ENCODE data around the gene EP400. TPM values are rescaled to one million over a fixed set of nuclear protein-coding genes. Genes with fewer than 3 reads are reported as not detected.

The EP400 gene
- total and polyA plus RNA-seq, 4 donors = 14.4 to 50.6 (median 30.8) TPM

DNA sequence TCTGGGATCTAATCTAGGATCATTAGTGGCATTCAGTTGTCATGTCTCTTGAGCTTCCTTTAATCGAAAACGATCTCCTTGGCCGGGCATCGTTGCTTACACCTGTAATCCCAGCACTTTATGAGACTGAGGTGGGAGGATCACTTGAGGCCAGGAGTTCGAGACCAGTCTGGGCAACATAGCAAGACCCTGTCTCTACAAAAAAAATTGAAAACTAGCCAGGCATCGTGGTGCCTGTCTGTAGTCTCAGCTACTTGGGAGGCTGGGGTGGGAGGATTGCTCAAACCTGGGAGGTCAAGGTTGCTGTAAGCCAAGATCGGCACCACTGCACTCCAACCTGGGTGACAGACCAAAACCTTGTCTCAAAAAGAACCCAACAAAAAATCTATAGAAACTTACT, 11.7 kb upstream of the EP400 start:
- H3K27ac ChIP-seq (ENCODE audit: low read depth, low read length) = no peak overlapping the region
- 83% methylated on average over 3 of the region's 7 CpGs for WGBS (ENCODE audit: insufficient coverage)
- no peak overlapping the region for H3K4me3 ChIP-seq (ENCODE audit: low read depth, low read length)
- H3K9me3 ChIP-seq (ENCODE audit: control insufficient read depth, insufficient read depth, low read length) = no peaks in the 10 kb centered on the region
- no peak for DNase-seq (ENCODE audit: low read depth in 4 of 6, low spot score in 6 of 6)
- H3K4me1 ChIP-seq (ENCODE audit: control insufficient read depth, insufficient read depth, low read length) = no peaks in the 10 kb centered on the region
- H3K27me3 ChIP-seq (ENCODE audit: control insufficient read depth, insufficient read depth, low read length) = no peaks in the 10 kb centered on the region
- peaks cover 55% of the 10 kb centered on the region for H3K36me3 ChIP-seq (ENCODE audit: control insufficient read depth, insufficient read depth, low read length)

DNA sequence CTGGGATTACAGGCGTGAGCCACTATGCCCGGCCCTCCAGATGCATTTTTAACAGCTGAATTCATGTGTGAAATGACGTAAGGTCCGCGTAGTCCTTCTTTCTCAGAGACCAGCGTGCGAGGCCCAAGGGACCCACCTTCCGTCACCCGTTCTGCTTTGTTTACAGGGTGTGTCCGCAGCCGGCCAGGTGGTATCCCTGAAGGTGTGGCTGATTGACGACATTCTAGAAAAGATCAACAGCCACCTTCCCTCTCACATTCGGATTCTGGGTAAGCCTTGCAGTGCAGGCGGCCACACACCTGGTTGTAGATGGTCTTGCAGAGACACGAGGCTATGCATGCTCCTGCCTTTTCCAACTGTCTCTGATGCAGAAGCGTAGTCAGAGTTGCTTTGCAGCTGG, 10.7 kb upstream of the EP400 start:
- Histone ChIP-seq H3K9me3 (ENCODE audit: control insufficient read depth, insufficient read depth, low read length) (no peaks in the 10 kb centered on the region), H3K4me3 (ENCODE audit: low read depth, low read length) (no peak overlapping the region), H3K4me1 (ENCODE audit: control insufficient read depth, insufficient read depth, low read length) (no peaks in the 10 kb centered on the region), H3K36me3 (ENCODE audit: control insufficient read depth, insufficient read depth, low read length) (peaks cover 57% of the 10 kb centered on the region), H3K27me3 (ENCODE audit: control insufficient read depth, insufficient read depth, low read length) (no peaks in the 10 kb centered on the region), H3K27ac (ENCODE audit: low read depth, low read length) (no peak overlapping the region)
- no peak for DNase-seq (ENCODE audit: low read depth in 4 of 6, low spot score in 6 of 6)
- 95% methylated on average over 12 of the region's 16 CpGs for WGBS (ENCODE audit: insufficient coverage)

DNA sequence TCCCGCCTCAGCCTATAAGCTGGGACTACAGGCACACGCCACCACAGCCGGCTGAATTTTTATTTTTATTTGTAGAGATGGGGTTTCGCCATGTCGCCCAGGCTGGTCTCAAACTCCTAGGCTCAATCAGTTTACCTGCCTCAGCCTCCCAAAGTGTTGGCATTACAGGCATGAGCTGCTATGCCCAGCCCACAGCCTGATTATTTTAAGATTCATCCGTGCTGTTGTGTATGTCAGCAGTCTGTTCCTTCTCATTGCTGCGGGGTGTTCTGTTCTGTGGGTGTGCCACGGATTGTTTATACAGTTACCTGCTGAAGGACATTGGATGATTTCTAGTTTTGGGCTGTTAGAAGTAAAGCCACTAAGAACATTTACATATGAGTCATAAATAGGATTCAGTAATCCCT, 9.6 kb upstream of the EP400 start:
- WGBS (ENCODE audit: insufficient coverage) = 97% methylated on average over 5 of the region's 8 CpGs
- Histone ChIP-seq H3K27ac (ENCODE audit: low read depth, low read length) (no peak overlapping the region), H3K4me3 (ENCODE audit: low read depth, low read length) (no peak overlapping the region), H3K4me1 (ENCODE audit: control insufficient read depth, insufficient read depth, low read length) (no peaks in the 10 kb centered on the region), H3K9me3 (ENCODE audit: control insufficient read depth, insufficient read depth, low read length) (no peaks in the 10 kb centered on the region), H3K36me3 (ENCODE audit: control insufficient read depth, insufficient read depth, low read length) (peaks cover 60% of the 10 kb centered on the region), H3K27me3 (ENCODE audit: control insufficient read depth, insufficient read depth, low read length) (no peaks in the 10 kb centered on the region)
- DNase-seq (ENCODE audit: low read depth in 4 of 6, low spot score in 6 of 6) = no peak

DNA sequence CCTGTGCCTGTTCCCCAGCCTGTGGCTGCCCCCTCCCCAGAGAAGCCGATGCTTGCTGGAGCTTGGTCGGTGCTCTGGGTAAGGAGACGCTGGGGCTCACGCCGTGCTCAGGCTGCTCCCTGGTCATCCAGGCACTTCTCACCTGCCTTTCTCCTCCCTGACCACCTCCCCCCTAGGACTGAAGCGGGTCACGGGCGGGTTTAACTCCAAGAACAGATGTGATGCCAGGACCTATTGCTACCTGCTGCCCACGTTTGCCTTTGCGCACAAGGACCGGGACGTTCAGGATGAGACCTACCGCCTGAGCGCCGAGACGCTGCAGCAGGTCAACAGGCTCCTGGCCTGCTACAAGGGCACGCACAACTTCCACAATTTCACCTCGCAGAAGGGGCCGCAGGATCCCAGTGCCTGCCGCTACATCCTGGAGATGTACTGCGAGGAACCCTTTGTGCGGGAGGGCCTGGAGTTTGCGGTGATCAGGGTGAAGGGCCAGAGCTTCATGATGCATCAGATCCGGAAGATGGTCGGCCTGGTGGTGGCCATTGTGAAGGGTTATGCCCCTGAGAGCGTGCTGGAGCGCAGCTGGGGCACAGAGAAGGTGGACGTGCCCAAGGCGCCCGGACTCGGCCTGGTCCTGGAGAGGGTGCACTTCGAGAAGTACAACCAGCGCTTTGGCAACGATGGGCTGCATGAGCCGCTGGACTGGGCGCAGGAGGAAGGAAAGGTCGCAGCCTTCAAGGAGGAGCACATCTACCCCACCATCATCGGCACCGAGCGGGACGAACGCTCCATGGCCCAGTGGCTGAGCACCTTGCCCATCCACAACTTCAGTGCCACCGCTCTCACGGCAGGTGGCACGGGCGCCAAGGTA, 8.4 kb upstream of the EP400 start:
- no peak for DNase-seq (ENCODE audit: low read depth in 4 of 6, low spot score in 6 of 6)
- 95% methylated on average over 41 of the region's 46 CpGs for WGBS (ENCODE audit: insufficient coverage)
- Histone ChIP-seq H3K4me1 (ENCODE audit: control insufficient read depth, insufficient read depth, low read length) (no peaks in the 10 kb centered on the region), H3K36me3 (ENCODE audit: control insufficient read depth, insufficient read depth, low read length) (peaks cover 58% of the 10 kb centered on the region), H3K4me3 (ENCODE audit: low read depth, low read length) (no peak overlapping the region), H3K27ac (ENCODE audit: low read depth, low read length) (no peak overlapping the region), H3K9me3 (ENCODE audit: control insufficient read depth, insufficient read depth, low read length) (no peaks in the 10 kb centered on the region), H3K27me3 (ENCODE audit: control insufficient read depth, insufficient read depth, low read length) (no peaks in the 10 kb centered on the region)

DNA sequence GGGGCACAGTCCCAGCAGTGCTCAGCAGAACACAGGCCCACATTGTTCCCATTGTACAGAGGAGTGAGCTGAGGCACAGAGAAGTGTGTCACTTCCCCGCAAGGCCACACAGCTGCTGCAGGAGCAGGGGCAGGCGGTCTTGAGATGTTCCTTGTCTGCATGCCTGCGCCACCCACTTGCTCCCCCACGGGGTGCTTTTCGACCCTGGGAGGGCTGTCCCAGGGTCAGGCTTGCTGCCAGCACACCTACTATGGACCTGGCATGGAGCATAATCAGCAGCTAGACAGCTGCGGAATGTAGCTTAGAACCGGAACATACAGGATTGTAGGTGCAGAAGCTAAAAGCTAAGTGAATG, 7.8 kb upstream of the EP400 start:
- H3K27ac ChIP-seq (ENCODE audit: low read depth, low read length) = no peak overlapping the region
- peaks cover 58% of the 10 kb centered on the region for H3K36me3 ChIP-seq (ENCODE audit: control insufficient read depth, insufficient read depth, low read length)
- H3K9me3 ChIP-seq (ENCODE audit: control insufficient read depth, insufficient read depth, low read length) = no peaks in the 10 kb centered on the region
- no peaks in the 10 kb centered on the region for H3K27me3 ChIP-seq (ENCODE audit: control insufficient read depth, insufficient read depth, low read length)
- H3K4me3 ChIP-seq (ENCODE audit: low read depth, low read length) = no peak overlapping the region
- 96% methylated on average over 7 of the region's 7 CpGs for WGBS (ENCODE audit: insufficient coverage)
- H3K4me1 ChIP-seq (ENCODE audit: control insufficient read depth, insufficient read depth, low read length) = no peaks in the 10 kb centered on the region
- DNase-seq (ENCODE audit: low read depth in 4 of 6, low spot score in 6 of 6) = no peak

DNA sequence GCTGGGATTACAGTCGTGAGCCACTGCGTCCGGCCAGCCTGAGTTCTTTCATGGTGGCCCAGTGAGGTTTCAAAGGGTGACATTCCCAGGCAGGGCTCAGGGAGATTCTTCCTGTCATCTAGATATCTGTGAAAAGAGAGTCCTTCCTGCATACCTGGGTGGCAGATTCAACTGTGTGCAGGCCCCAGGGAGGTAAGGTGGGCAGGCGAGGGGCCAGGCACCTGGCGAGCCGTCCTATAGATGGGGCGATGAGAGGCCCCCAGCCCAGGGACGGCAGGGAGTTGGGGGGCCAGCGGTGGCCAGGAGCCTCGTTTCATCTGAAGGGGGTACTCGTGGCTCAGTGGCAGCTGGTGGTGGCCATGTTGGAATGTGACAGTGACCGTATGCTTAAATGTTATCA, 7.1 kb upstream of the EP400 start:
- H3K4me1 ChIP-seq (ENCODE audit: control insufficient read depth, insufficient read depth, low read length) = no peaks in the 10 kb centered on the region
- peaks cover 55% of the 10 kb centered on the region for H3K36me3 ChIP-seq (ENCODE audit: control insufficient read depth, insufficient read depth, low read length)
- WGBS (ENCODE audit: insufficient coverage) = 94% methylated on average over 12 of the region's 12 CpGs

DNA sequence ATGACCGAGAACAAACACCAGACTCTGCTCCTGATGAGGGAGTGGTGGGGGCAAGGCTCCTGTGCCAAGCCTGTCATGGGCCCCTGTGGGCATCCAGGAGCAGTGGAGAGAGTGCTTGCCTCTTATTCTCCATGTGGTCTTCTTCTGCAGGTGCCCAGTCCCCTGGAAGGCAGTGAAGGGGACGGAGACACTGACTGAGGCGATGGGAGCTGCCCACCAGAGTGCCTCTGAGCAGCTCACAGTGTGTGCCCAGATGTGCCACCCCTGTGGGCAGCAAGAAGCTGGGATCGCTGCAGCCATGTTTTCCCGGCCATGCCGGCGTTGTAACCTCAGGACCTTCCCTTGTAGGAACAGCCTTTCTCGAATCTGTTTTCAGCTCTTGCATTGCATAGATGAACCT, 6.4 kb upstream of the EP400 start:
- Histone ChIP-seq H3K27me3 (ENCODE audit: control insufficient read depth, insufficient read depth, low read length) (no peaks in the 10 kb centered on the region), H3K9me3 (ENCODE audit: control insufficient read depth, insufficient read depth, low read length) (no peaks in the 10 kb centered on the region), H3K4me1 (ENCODE audit: control insufficient read depth, insufficient read depth, low read length) (no peaks in the 10 kb centered on the region), H3K4me3 (ENCODE audit: low read depth, low read length) (no peak overlapping the region), H3K27ac (ENCODE audit: low read depth, low read length) (no peak overlapping the region), H3K36me3 (ENCODE audit: control insufficient read depth, insufficient read depth, low read length) (peaks cover 55% of the 10 kb centered on the region)
- WGBS (ENCODE audit: insufficient coverage) = 96% methylated on average over 7 of the region's 8 CpGs
- no peak for DNase-seq (ENCODE audit: low read depth in 4 of 6, low spot score in 6 of 6)

More for the DNA sequence above, 7.1 kb upstream of the EP400 start:
- Histone ChIP-seq H3K27me3 (ENCODE audit: control insufficient read depth, insufficient read depth, low read length) (no peaks in the 10 kb centered on the region), H3K9me3 (ENCODE audit: control insufficient read depth, insufficient read depth, low read length) (no peaks in the 10 kb centered on the region), H3K4me3 (ENCODE audit: low read depth, low read length) (no peak overlapping the region), H3K27ac (ENCODE audit: low read depth, low read length) (no peak overlapping the region)
- DNase-seq (ENCODE audit: low read depth in 4 of 6, low spot score in 6 of 6) = no peak

DNA sequence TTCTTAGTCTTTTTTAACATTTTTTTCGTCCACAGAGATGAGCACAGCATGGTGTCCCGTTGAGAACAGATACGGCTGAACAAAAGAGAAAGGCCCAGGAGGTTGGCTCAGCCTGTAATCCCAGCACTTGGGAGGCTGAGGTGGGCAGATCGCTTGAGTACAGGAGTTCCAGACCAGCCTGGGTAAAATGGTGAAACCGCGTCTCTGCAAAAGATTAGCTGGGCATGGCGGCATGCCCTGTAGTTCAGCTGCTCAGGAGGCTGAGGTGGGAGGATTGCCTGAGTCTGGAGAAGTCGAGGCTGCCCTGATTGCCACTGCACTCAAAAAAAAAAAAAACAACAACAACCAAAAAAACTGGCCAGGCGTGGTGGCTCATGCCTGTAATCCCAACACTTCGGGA, 5.9 kb upstream of the EP400 start:
- H3K4me1 ChIP-seq (ENCODE audit: control insufficient read depth, insufficient read depth, low read length) = no peaks in the 10 kb centered on the region
- no peak for DNase-seq (ENCODE audit: low read depth in 4 of 6, low spot score in 6 of 6)
- WGBS (ENCODE audit: insufficient coverage) = 89% methylated on average over 6 of the region's 10 CpGs
- H3K4me3 ChIP-seq (ENCODE audit: low read depth, low read length) = no peak overlapping the region
- no peaks in the 10 kb centered on the region for H3K27me3 ChIP-seq (ENCODE audit: control insufficient read depth, insufficient read depth, low read length)
- no peaks in the 10 kb centered on the region for H3K9me3 ChIP-seq (ENCODE audit: control insufficient read depth, insufficient read depth, low read length)
- peaks cover 50% of the 10 kb centered on the region for H3K36me3 ChIP-seq (ENCODE audit: control insufficient read depth, insufficient read depth, low read length)
- no peak overlapping the region for H3K27ac ChIP-seq (ENCODE audit: low read depth, low read length)

DNA sequence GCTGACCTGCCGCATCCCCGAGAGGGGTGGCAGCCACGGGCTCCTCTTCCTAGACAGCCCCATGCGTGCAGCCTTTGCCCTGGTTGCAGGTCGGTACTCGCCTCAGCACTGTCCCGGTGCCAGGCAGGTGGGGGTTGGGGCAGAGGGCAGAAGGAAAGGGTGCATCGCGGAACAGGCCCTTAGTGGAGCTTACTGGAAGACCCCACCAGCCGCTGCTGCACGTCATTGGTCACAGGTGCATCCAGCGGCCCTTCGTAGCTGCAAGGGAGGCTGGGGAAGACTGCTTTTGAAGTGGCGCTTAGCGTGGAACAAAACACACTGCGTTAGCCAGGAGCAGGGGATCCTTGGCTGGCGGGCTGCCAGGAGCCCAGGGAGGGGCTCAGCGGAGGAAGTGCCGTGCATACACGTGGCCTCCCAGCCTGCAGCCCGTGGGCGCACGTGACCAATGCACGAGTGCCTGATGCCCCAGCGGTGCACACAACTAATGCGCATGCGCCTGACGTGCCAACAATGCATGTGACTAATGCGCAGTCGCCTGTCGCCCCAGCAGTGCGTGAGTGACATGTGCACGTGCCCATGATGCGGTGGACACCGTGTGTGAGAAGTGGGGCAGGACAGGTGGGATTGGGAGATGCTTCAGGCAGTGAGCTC, 5.0 kb upstream of the EP400 start:
- WGBS (ENCODE audit: insufficient coverage) = 95% methylated on average over 35 of the region's 35 CpGs
- H3K4me3 ChIP-seq (ENCODE audit: low read depth, low read length) = no peak overlapping the region
- DNase-seq (ENCODE audit: low read depth in 4 of 6, low spot score in 6 of 6) = no peak

DNA sequence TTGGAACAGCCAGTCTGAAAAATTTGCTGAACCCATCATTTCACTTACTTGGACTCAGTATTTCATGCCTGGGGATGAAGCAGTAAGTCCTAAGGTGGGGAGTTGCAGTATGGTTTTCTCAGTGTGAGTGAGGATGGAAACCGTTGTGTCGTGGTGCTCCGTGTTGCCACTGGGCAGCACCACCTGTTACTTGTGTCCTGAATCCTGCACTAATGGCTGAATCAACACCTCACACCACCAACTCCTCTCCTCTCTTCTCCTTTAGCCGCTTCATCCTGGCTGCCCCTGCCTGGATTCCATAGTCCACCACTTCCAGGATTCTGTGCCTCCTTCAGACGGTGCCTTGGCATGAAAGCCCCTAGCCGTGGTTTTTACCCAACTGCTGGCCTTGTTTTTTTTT, 3.0 kb upstream of the EP400 start:
- H3K27me3 ChIP-seq (ENCODE audit: control insufficient read depth, insufficient read depth, low read length) = no peaks in the 10 kb centered on the region
- H3K4me3 ChIP-seq (ENCODE audit: low read depth, low read length) = no peak overlapping the region
- peaks cover 36% of the 10 kb centered on the region for H3K36me3 ChIP-seq (ENCODE audit: control insufficient read depth, insufficient read depth, low read length)
- H3K4me1 ChIP-seq (ENCODE audit: control insufficient read depth, insufficient read depth, low read length) = peaks cover 18% of the 10 kb centered on the region
- no peak for DNase-seq (ENCODE audit: low read depth in 4 of 6, low spot score in 6 of 6)
- H3K9me3 ChIP-seq (ENCODE audit: control insufficient read depth, insufficient read depth, low read length) = no peaks in the 10 kb centered on the region
- 90% methylated on average over 1 of the region's 6 CpGs for WGBS (ENCODE audit: insufficient coverage)
- H3K27ac ChIP-seq (ENCODE audit: low read depth, low read length) = no peak overlapping the region

More for the DNA sequence above, 5.0 kb upstream of the EP400 start:
- peaks cover 3% of the 10 kb centered on the region for H3K4me1 ChIP-seq (ENCODE audit: control insufficient read depth, insufficient read depth, low read length)
- H3K27me3 ChIP-seq (ENCODE audit: control insufficient read depth, insufficient read depth, low read length) = no peaks in the 10 kb centered on the region
- no peak overlapping the region for H3K27ac ChIP-seq (ENCODE audit: low read depth, low read length)
- H3K36me3 ChIP-seq (ENCODE audit: control insufficient read depth, insufficient read depth, low read length) = peaks cover 47% of the 10 kb centered on the region
- H3K9me3 ChIP-seq (ENCODE audit: control insufficient read depth, insufficient read depth, low read length) = no peaks in the 10 kb centered on the region
